ENCODE data around the gene ASS1. TPM values are rescaled to one million over a fixed set of nuclear protein-coding genes. Genes with fewer than 3 reads are reported as not detected.
A peak's percentile ranks its signal among the peaks of the same experiment; 100 is the strongest.
"Not testable (repeated sequence)": the region's sequence is repeated elsewhere in the genome, so short reads cannot be mapped to it uniquely, and the experiment has no call there.

Gene ASS1
- 100 to 1,000 TPM; 295 to 962 (median 408) TPM for polyA plus RNA-seq
- long read RNA-seq, donor 1, transcript ASS1-201 (15 exons, 1,564 nt): major isoform, 427 of 1,171 reads
- long read RNA-seq, donor 1, transcript ASS1-203 (16 exons, 1,548 nt): minor isoform, 13 of 1,171 reads
- long read RNA-seq, donor 1, partial matches to known transcripts: 628 of 1,171 reads
- long read RNA-seq, donor 1, other reads (novel, unspliced or antisense): 97 of 1,171 reads
- long read RNA-seq, donor 2, transcript ASS1-201 (15 exons, 1,564 nt): major isoform, 95 of 194 reads
- long read RNA-seq, donor 2, partial matches to known transcripts: 94 of 194 reads
- long read RNA-seq, donor 2, other reads (novel, unspliced or antisense): 0 of 194 reads
- long read RNA-seq, donor 3, transcript ASS1-201 (15 exons, 1,564 nt): major isoform, 61 of 356 reads
- long read RNA-seq, donor 3, partial matches to known transcripts: 291 of 356 reads
- long read RNA-seq, donor 3, other reads (novel, unspliced or antisense): 0 of 356 reads
- long read RNA-seq, donor 4, partial matches to known transcripts: 0 of 1 reads
- long read RNA-seq, donor 4, other reads (novel, unspliced or antisense): 0 of 1 reads
- long read RNA-seq, donor 5, transcript ASS1-201 (15 exons, 1,564 nt): major isoform, 32 of 177 reads
- long read RNA-seq, donor 5, partial matches to known transcripts: 145 of 177 reads
- long read RNA-seq, donor 5, other reads (novel, unspliced or antisense): 0 of 177 reads
- long read RNA-seq, donor 6, transcript ASS1-201 (15 exons, 1,564 nt): major isoform, 213 of 496 reads
- long read RNA-seq, donor 6, partial matches to known transcripts: 279 of 496 reads
- long read RNA-seq, donor 6, other reads (novel, unspliced or antisense): 0 of 496 reads
- long read RNA-seq, donor 7: 0 reads
- long read RNA-seq, donor 8, partial matches to known transcripts: 0 of 2 reads
- long read RNA-seq, donor 8, other reads (novel, unspliced or antisense): 0 of 2 reads
- long read RNA-seq, donor 9, transcript ASS1-201 (15 exons, 1,564 nt): major isoform, 31 of 48 reads
- long read RNA-seq, donor 9, partial matches to known transcripts: 15 of 48 reads
- long read RNA-seq, donor 9, other reads (novel, unspliced or antisense): 0 of 48 reads
- long read RNA-seq, donor 10, transcript ASS1-201 (15 exons, 1,564 nt): major isoform, 96 of 203 reads
- long read RNA-seq, donor 10, partial matches to known transcripts: 103 of 203 reads
- long read RNA-seq, donor 10, other reads (novel, unspliced or antisense): 0 of 203 reads

DNA sequence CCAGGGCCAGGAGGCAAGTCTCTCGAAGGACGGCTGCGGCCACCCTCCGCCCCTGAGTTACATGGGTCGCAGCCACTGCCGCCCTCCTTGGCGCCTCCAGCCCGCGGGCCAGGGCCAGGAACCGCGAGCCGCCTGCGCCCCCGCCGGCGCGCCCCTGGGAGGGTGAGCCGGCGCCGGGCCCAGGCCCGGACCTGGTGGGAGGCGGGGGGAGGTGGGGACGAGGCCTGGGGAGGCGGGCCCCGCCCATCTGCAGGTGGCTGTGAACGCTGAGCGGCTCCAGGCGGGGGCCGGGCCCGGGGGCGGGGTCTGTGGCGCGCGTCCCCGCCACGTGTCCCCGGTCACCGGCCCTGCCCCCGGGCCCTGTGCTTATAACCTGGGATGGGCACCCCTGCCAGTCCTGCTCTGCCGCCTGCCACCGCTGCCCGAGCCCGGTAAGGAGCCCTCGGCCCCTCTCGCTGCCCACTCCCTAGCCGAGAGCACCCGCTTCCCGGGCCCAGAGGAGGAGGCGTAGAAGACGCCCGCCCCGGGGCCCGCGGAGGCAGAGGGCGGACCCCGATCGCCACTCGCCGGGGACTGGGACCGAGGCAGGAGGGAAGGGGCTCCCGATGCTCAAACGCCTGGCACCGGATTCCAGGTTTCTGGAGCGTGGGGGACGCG is at the start of gene ASS1:
Gene ASS1, plus strand, starts transcription at position 397 of the 657 bp plus-strand sequence. CDS start 7,268 bp downstream, outside the sequence.
- no peak for FAIRE-seq
- 0 to 2% (median 1%) methylated on average over 40 to 66 of the region's 66 CpGs for WGBS, 3 donors

DNA sequence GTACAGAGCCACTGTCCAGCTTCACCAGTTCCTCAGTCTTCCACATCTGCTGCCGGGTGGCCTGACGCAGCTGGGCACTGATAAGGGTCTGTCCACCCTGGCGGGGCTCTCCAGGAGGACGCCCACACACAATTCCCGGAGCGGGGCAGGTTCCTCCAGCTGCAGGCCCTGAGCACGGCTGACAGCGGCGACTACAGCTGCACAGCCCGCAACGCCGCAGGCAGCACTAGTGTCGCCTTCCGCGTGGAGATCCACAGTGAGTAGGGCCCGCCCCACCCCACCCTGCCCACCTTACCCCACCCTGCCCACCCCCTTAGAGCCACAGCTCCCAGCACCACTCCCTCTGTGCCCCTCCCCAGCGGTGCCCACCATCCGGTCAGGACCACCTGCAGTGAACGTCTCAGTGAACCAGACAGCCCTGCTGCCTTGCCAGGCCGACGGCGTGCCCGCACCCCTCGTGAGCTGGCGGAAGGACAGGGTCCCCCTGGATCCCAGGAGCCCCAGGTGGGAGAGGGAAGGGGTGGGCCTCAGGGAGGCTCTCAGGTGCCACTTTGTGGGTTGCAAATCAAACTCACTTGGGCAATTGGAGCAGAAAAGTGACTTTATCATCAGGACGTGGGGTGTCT is 48.8 kb upstream of the ASS1 start:
- DNase-seq (no peak), FAIRE-seq (no peak)
- Histone ChIP-seq H3K36me3 (ENCODE audit: control insufficient read depth in 3 of 3, insufficient read depth in 2 of 3, low read depth in 1 of 3, low read length in 3 of 3) (peaks cover 0 to 14% (median 0%) of the 10 kb centered on the region in 3 donors), H3K27ac (ENCODE audit: low read depth in 1 of 3, low read length in 2 of 3) (no peak overlapping the region), H3K27me3 (ENCODE audit: control insufficient read depth in 3 of 3, insufficient read depth in 3 of 3, low read length in 3 of 3) (no peaks in the 10 kb centered on the region), H3K9me3 (ENCODE audit: control insufficient read depth in 2 of 2, insufficient read depth in 1 of 2, low read depth in 1 of 2, low read length in 1 of 2) (no peaks in the 10 kb centered on the region), H3K4me3 (ENCODE audit: low read depth in 1 of 3, low read length in 3 of 3) (no peak overlapping the region), H3K4me1 (ENCODE audit: control insufficient read depth in 3 of 3, insufficient read depth in 2 of 3, low read depth in 1 of 3, low read length in 2 of 3) (peaks cover 0 to 23% (median 0%) of the 10 kb centered on the region in 3 donors)
- WGBS, 3 donors: 87 to 93% (median 92%) methylated on average over 22 to 26 of the region's 26 CpGs

More for the DNA sequence above, at the start of gene ASS1:
- peak; percentile 77 to 92 for DNase-seq
- Histone ChIP-seq H3K27ac (ENCODE audit: low read depth in 1 of 3, low read length in 2 of 3) (peak within 1 kb of the TSS; percentile 62 to 96 (median 69)), H3K27me3 (ENCODE audit: control insufficient read depth in 3 of 3, insufficient read depth in 3 of 3, low read length in 3 of 3) (no peaks in the 10 kb centered on the region), H3K36me3 (ENCODE audit: control insufficient read depth in 3 of 3, insufficient read depth in 2 of 3, low read depth in 1 of 3, low read length in 3 of 3) (peaks cover 0 to 37% (median 0%) of the 10 kb centered on the region in 3 donors), H3K4me3 (ENCODE audit: low read depth in 1 of 3, low read length in 3 of 3) (peak within 1 kb of the TSS; percentile 46 to 92 (median 54)), H3K4me1 (ENCODE audit: control insufficient read depth in 3 of 3, insufficient read depth in 2 of 3, low read depth in 1 of 3, low read length in 2 of 3) (peaks cover 0 to 47% (median 7%) of the 10 kb centered on the region in 3 donors), H3K9me3 (ENCODE audit: control insufficient read depth in 2 of 2, insufficient read depth in 1 of 2, low read depth in 1 of 2, low read length in 1 of 2) (peaks cover 0 to 11% of the 10 kb centered on the region in 2 donors)

GRCh38 chr9:130396581-130396980 is 48.2 kb upstream of the ASS1 start:
- H3K4me1 ChIP-seq (ENCODE audit: control insufficient read depth in 3 of 3, insufficient read depth in 2 of 3, low read depth in 1 of 3, low read length in 2 of 3): peaks cover 0 to 16% (median 0%) of the 10 kb centered on the region in 3 donors
- H3K36me3 ChIP-seq (ENCODE audit: control insufficient read depth in 3 of 3, insufficient read depth in 2 of 3, low read depth in 1 of 3, low read length in 3 of 3): peaks cover 0 to 15% (median 0%) of the 10 kb centered on the region in 3 donors
- H3K27me3 ChIP-seq (ENCODE audit: control insufficient read depth in 3 of 3, insufficient read depth in 3 of 3, low read length in 3 of 3): no peaks in the 10 kb centered on the region
- no peak overlapping the region for H3K4me3 ChIP-seq (ENCODE audit: low read depth in 1 of 3, low read length in 3 of 3)
- WGBS, 3 donors: 90 to 96% (median 93%) methylated on average over 4 of the region's 4 CpGs
- no peak for FAIRE-seq
- no peak for DNase-seq
- no peaks in the 10 kb centered on the region for H3K9me3 ChIP-seq (ENCODE audit: control insufficient read depth in 2 of 2, insufficient read depth in 1 of 2, low read depth in 1 of 2, low read length in 1 of 2)
- no peak overlapping the region for H3K27ac ChIP-seq (ENCODE audit: low read depth in 1 of 3, low read length in 2 of 3)

DNA sequence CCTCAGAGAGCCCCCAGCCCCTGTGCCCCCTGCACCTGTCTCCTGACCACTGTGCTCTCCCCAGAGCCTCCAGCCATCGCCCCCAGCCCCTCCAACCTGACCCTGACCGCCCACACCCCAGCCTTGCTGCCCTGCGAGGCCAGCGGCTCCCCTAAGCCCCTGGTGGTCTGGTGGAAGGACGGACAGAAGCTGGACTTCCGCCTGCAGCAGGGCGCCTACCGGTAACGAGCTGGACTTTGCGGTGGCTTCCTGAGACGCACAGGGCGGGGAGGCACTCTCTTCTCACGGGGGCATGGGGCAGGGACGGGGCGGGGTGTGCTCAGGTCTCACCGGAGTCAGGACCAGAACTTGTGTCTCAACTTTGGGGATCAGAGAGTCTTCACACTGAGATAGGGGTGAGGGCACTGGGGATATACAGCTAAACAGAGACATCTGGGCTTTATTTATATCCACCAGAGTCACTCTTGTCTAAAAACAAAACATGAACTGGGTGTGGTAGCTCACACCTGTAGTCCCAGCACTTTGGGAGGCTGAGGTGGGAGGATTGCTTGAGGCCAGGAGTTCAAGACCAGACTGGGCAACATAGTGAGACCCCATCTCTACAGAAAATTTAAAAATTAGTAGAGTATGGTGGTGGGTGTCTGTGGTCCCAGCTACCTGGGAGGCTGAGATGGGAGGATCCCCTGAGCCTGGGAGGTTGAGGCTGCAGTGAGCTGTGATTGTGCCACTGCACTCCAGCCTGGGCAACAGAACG is 46.1 kb upstream of the ASS1 start:
- no peaks in the 10 kb centered on the region for H3K9me3 ChIP-seq (ENCODE audit: control insufficient read depth in 2 of 2, insufficient read depth in 1 of 2, low read depth in 1 of 2, low read length in 1 of 2)
- DNase-seq (no peak), FAIRE-seq (no peak)
- H3K4me3 ChIP-seq (ENCODE audit: low read depth in 1 of 3, low read length in 3 of 3): no peak overlapping the region
- no peaks in the 10 kb centered on the region for H3K27me3 ChIP-seq (ENCODE audit: control insufficient read depth in 3 of 3, insufficient read depth in 3 of 3, low read length in 3 of 3)
- 40 to 73% (median 61%) methylated on average over 17 of the region's 17 CpGs for WGBS, 3 donors
- H3K4me1 ChIP-seq (ENCODE audit: control insufficient read depth in 3 of 3, insufficient read depth in 2 of 3, low read depth in 1 of 3, low read length in 2 of 3): no peaks in the 10 kb centered on the region
- H3K36me3 ChIP-seq (ENCODE audit: control insufficient read depth in 3 of 3, insufficient read depth in 2 of 3, low read depth in 1 of 3, low read length in 3 of 3): peaks cover 0 to 19% (median 0%) of the 10 kb centered on the region in 3 donors
- H3K27ac ChIP-seq (ENCODE audit: low read depth in 1 of 3, low read length in 2 of 3): no peak overlapping the region

DNA sequence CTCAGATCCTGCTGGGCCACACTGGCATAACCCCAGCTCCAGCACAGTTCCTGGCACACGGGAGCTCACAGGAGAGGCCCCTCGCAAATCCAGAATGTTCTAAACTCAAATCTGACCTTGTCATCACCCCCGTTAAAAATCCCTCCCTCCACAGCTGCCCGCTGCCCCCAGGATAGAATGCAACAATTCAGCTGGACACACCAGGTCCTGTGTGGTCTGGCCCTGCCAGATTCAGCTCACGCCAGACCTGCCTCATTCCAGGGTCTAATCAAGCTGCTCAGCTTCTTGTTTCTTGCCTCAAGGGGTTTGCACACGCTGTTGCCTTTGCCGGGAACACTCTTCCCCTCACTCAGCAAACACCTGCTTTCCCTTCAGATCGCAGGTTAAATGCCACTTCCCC is 45.0 kb upstream of the ASS1 start:
- 71 to 82% (median 82%) methylated on average over 8 of the region's 8 CpGs for WGBS, 3 donors
- Histone ChIP-seq H3K27ac (ENCODE audit: low read depth in 1 of 3, low read length in 2 of 3) (no peak overlapping the region), H3K9me3 (ENCODE audit: control insufficient read depth in 2 of 2, insufficient read depth in 1 of 2, low read depth in 1 of 2, low read length in 1 of 2) (no peaks in the 10 kb centered on the region), H3K27me3 (ENCODE audit: control insufficient read depth in 3 of 3, insufficient read depth in 3 of 3, low read length in 3 of 3) (no peaks in the 10 kb centered on the region), H3K4me1 (ENCODE audit: control insufficient read depth in 3 of 3, insufficient read depth in 2 of 3, low read depth in 1 of 3, low read length in 2 of 3) (no peaks in the 10 kb centered on the region), H3K36me3 (ENCODE audit: control insufficient read depth in 3 of 3, insufficient read depth in 2 of 3, low read depth in 1 of 3, low read length in 3 of 3) (peaks cover 0 to 22% (median 0%) of the 10 kb centered on the region in 3 donors), H3K4me3 (ENCODE audit: low read depth in 1 of 3, low read length in 3 of 3) (no peak overlapping the region)
- DNase-seq (no peak), FAIRE-seq (no peak)

DNA sequence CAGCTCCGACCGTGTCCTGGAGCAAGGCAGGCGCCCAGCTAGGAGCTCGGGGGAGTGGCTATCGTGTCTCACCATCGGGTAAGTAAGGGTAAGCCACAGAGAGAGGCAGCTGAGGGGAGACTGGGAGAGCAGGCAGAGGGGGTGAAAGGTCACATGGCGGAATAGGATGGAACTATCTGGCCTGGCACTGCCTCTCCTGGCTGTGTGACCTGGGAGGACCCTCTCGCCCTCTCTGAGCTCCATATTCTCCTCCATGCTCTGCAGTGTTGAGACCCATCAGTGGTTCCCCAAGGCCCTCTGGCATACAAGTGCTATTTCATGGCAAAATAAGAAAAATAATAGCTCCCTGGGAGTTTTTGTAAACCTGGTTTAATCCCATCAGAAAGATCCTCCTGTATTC is 43.9 kb upstream of the ASS1 start:
- Histone ChIP-seq H3K4me1 (ENCODE audit: control insufficient read depth in 3 of 3, insufficient read depth in 2 of 3, low read depth in 1 of 3, low read length in 2 of 3) (no peaks in the 10 kb centered on the region), H3K36me3 (ENCODE audit: control insufficient read depth in 3 of 3, insufficient read depth in 2 of 3, low read depth in 1 of 3, low read length in 3 of 3) (peaks cover 0 to 28% (median 0%) of the 10 kb centered on the region in 3 donors), H3K4me3 (ENCODE audit: low read depth in 1 of 3, low read length in 3 of 3) (no peak overlapping the region), H3K27me3 (ENCODE audit: control insufficient read depth in 3 of 3, insufficient read depth in 3 of 3, low read length in 3 of 3) (no peaks in the 10 kb centered on the region), H3K9me3 (ENCODE audit: control insufficient read depth in 2 of 2, insufficient read depth in 1 of 2, low read depth in 1 of 2, low read length in 1 of 2) (no peaks in the 10 kb centered on the region), H3K27ac (ENCODE audit: low read depth in 1 of 3, low read length in 2 of 3) (no peak overlapping the region)
- DNase-seq (no peak), FAIRE-seq (no peak)
- 89 to 90% (median 90%) methylated on average over 8 of the region's 8 CpGs for WGBS, 3 donors

DNA sequence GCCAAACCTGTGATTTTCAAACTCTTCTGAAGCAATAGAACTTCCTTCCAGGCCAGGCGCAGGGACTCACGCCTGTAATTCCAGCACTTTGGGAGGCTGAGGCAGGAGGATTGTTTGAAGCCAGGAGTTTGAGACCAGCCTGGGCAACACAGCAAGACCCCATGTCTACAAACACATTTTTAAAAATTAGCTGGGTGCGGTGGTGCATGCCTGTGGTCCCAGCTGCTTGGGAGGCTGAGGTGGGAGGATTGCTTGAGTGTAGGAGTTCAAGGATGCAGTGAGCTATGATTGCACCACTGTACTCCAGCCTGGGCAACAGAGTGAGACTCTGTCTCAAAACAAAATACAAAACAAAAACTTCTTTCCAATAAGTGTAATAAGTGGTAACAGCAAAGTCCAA is 43.0 kb upstream of the ASS1 start:
- peaks cover 0 to 36% (median 0%) of the 10 kb centered on the region in 3 donors for H3K36me3 ChIP-seq (ENCODE audit: control insufficient read depth in 3 of 3, insufficient read depth in 2 of 3, low read depth in 1 of 3, low read length in 3 of 3)
- not testable (repeated sequence) for FAIRE-seq; H3K4me1 ChIP-seq (ENCODE audit: control insufficient read depth in 3 of 3, insufficient read depth in 2 of 3, low read depth in 1 of 3, low read length in 2 of 3); H3K27me3 ChIP-seq (ENCODE audit: control insufficient read depth in 3 of 3, insufficient read depth in 3 of 3, low read length in 3 of 3); H3K9me3 ChIP-seq (ENCODE audit: control insufficient read depth in 2 of 2, insufficient read depth in 1 of 2, low read depth in 1 of 2, low read length in 1 of 2); H3K27ac ChIP-seq (ENCODE audit: low read depth in 1 of 3, low read length in 2 of 3); H3K4me3 ChIP-seq (ENCODE audit: low read depth in 1 of 3, low read length in 3 of 3); DNase-seq
- WGBS, 3 donors: 92 to 93% (median 93%) methylated on average over 3 of the region's 3 CpGs

All from small intestine (tissue), 16 donors.